HEK293 (cell line): ENCODE results near the gene PLCL1.

Source experiments
- CTCF ChIA-PET: fragments of 350-600 bp; formaldehyde crosslinking; extraction: SDS; loops from one replicate; lab custom pipeline; 2021; ENCODE audit warnings: antibody characterized with exemption; lab: Yijun Ruan, JAX
- POLR2A ChIA-PET: fragments of 300-600 bp; formaldehyde crosslinking; extraction: SDS; loops from one replicate; lab custom pipeline; 2020; ENCODE audit warnings: antibody characterized with exemption, inconsistent platforms; lab: Yijun Ruan, JAX
- H3K27ac ChIP-seq: fragments of 200-500 bp; sonication (Bioruptor generic); 2 replicates; pipeline ENCODE4 v1.5.1; 2014; ENCODE audit warnings: low read depth, low read length, control low read depth, inconsistent platforms; ENCODE audit errors: extremely low read depth
- H3K36me3 ChIP-seq, 2 experiments: fragments of 200-500 bp in 1 of 2; sonication (Bioruptor generic) in 1 of 2; 1 replicate in 1 of 2; 2 replicates in 1 of 2; pipeline ENCODE4 v1.5.1; 2014 to 2017; ENCODE audit warnings: inconsistent platforms in 2 of 2, low read length in 2 of 2; ENCODE audit not compliant: control insufficient read depth in 2 of 2, insufficient read depth in 1 of 2
- H3K4me1 ChIP-seq: fragments of 200-500 bp; sonication (Bioruptor generic); 2 replicates; pipeline ENCODE4 v1.5.1; 2014; ENCODE audit warnings: mild to moderate bottlenecking, low read length, inconsistent platforms; ENCODE audit not compliant: control insufficient read depth, insufficient read depth
- H3K4me3 ChIP-seq: 2 replicates; pipeline ENCODE4 v1.5.1; 2011; ENCODE audit warnings: low read depth, mild to moderate bottlenecking, control low read depth, low read length, moderate library complexity
- H3K9me3 ChIP-seq: fragments of 200-500 bp; sonication (Bioruptor generic); 2 replicates; pipeline ENCODE4 v1.5.1; 2014; ENCODE audit warnings: low read depth, low read length, inconsistent platforms; ENCODE audit not compliant: control insufficient read depth, insufficient read depth
- AEBP2 ChIP-seq: fragments of 450-650 bp; formaldehyde crosslinking; IDR thresholded peaks from 2 replicates; pipeline ENCODE4 v1.5.1; 2016; ENCODE audit warnings: missing biosample characterization, missing genetic modification characterization, borderline replicate concordance
- BCL6B ChIP-seq: fragments of 450-650 bp; formaldehyde crosslinking; IDR thresholded peaks from 2 replicates; pipeline ENCODE4 v1.5.1; 2017; ENCODE audit warnings: missing biosample characterization, missing genetic modification characterization
- HOXA7 ChIP-seq: sonication (generic); formaldehyde crosslinking; IDR thresholded peaks from 2 replicates; pipeline ENCODE4 v1.8.1; 2022; ENCODE audit warnings: missing genetic modification reagents, borderline replicate concordance
- KLF8 ChIP-seq: fragments of 450-650 bp; formaldehyde crosslinking; IDR thresholded peaks from 2 replicates; pipeline ENCODE4 v1.5.1; 2016; ENCODE audit warnings: missing biosample characterization, missing genetic modification characterization
- SP3 ChIP-seq: fragments of 450-650 bp; formaldehyde crosslinking; IDR thresholded peaks from 2 replicates; pipeline ENCODE4 v1.5.1; 2016; ENCODE audit warnings: missing biosample characterization, missing genetic modification characterization
- YY1 ChIP-seq: fragments of 450-650 bp; formaldehyde crosslinking; IDR thresholded peaks from 2 replicates; pipeline ENCODE4 v1.5.1; 2018; ENCODE audit warnings: missing biosample characterization, missing genetic modification characterization
- ZBTB1 ChIP-seq: fragments of 450-650 bp; formaldehyde crosslinking; IDR thresholded peaks from 2 replicates; pipeline ENCODE4 v1.5.1; 2016; ENCODE audit warnings: missing biosample characterization, missing genetic modification characterization
- ZBTB10 ChIP-seq: fragments of 450-650 bp; formaldehyde crosslinking; IDR thresholded peaks from 2 replicates; pipeline ENCODE4 v1.5.1; 2016; ENCODE audit warnings: missing biosample characterization, missing genetic modification characterization
- ZBTB11 ChIP-seq: fragments of 450-650 bp; formaldehyde crosslinking; conservative IDR thresholded peaks from 2 replicates; pipeline ENCODE4 v1.5.1; 2016; ENCODE audit warnings: low read depth, missing biosample characterization, missing genetic modification characterization
- ZNF114 ChIP-seq: fragments of 450-650 bp; formaldehyde crosslinking; IDR thresholded peaks from 2 replicates; pipeline ENCODE4 v1.5.0; 2017; ENCODE audit warnings: missing biosample characterization, missing genetic modification characterization
- ZNF146 ChIP-seq: fragments of 450-650 bp; formaldehyde crosslinking; IDR thresholded peaks from 2 replicates; pipeline ENCODE4 v1.5.1; 2016; ENCODE audit warnings: missing biosample characterization, missing genetic modification characterization
- ZNF16 ChIP-seq: fragments of 450-650 bp; formaldehyde crosslinking; IDR thresholded peaks from 2 replicates; pipeline ENCODE4 v1.5.1; 2016; ENCODE audit warnings: low read depth, missing biosample characterization, missing genetic modification characterization
- ZNF202 ChIP-seq: fragments of 450-650 bp; formaldehyde crosslinking; IDR thresholded peaks from 2 replicates; pipeline ENCODE4 v1.5.1; 2016; ENCODE audit warnings: missing biosample characterization, missing genetic modification characterization, borderline replicate concordance
- ZNF350 ChIP-seq: fragments of 450-650 bp; formaldehyde crosslinking; IDR thresholded peaks from 2 replicates; pipeline ENCODE4 v1.5.0; 2017; ENCODE audit warnings: missing biosample characterization, mild to moderate bottlenecking, missing genetic modification characterization
- ZNF48 ChIP-seq: fragments of 450-650 bp; formaldehyde crosslinking; IDR thresholded peaks from 2 replicates; pipeline ENCODE4 v1.5.1; 2016; ENCODE audit warnings: missing biosample characterization, missing genetic modification characterization
- ZNF510 ChIP-seq: fragments of 450-650 bp; formaldehyde crosslinking; IDR thresholded peaks from 2 replicates; pipeline ENCODE4 v1.5.1; 2018; ENCODE audit warnings: mild to moderate bottlenecking, missing genetic modification characterization, missing biosample characterization; ENCODE audit not compliant: insufficient replicate concordance
- ZNF514 ChIP-seq: fragments of 450-650 bp; formaldehyde crosslinking; IDR thresholded peaks from 2 replicates; pipeline ENCODE4 v1.5.1; 2016; ENCODE audit warnings: missing biosample characterization, missing genetic modification characterization
- ZNF530 ChIP-seq: fragments of 450-650 bp; formaldehyde crosslinking; IDR thresholded peaks from 2 replicates; pipeline ENCODE4 v1.5.1; 2016; ENCODE audit warnings: low read depth, missing biosample characterization, missing genetic modification characterization
- ZNF549 ChIP-seq: fragments of 450-650 bp; IDR thresholded peaks from 2 replicates; pipeline ENCODE4 v1.5.1; 2018; ENCODE audit warnings: missing biosample characterization, missing genetic modification characterization, mild to moderate bottlenecking, inconsistent platforms, moderate library complexity
- ZNF560 ChIP-seq: fragments of 450-650 bp; formaldehyde crosslinking; IDR thresholded peaks from 2 replicates; pipeline ENCODE4 v1.5.1; 2017; ENCODE audit warnings: missing biosample characterization, missing genetic modification characterization, borderline replicate concordance
- ZNF561 ChIP-seq: fragments of 450-650 bp; IDR thresholded peaks from 2 replicates; pipeline ENCODE4 v1.5.1; 2018; ENCODE audit warnings: missing biosample characterization, missing genetic modification characterization, borderline replicate concordance
- ZNF621 ChIP-seq: fragments of 450-650 bp; formaldehyde crosslinking; IDR thresholded peaks from 2 replicates; pipeline ENCODE4 v1.5.1; 2017; ENCODE audit warnings: missing biosample characterization, missing genetic modification characterization
- ZNF623 ChIP-seq: fragments of 450-650 bp; formaldehyde crosslinking; IDR thresholded peaks from 2 replicates; pipeline ENCODE4 v1.5.1; 2016; ENCODE audit warnings: missing biosample characterization, missing genetic modification characterization
- ZNF791 ChIP-seq: fragments of 450-650 bp; formaldehyde crosslinking; IDR thresholded peaks from 2 replicates; pipeline ENCODE4 v1.5.1; 2016; ENCODE audit warnings: missing biosample characterization, missing genetic modification characterization
- ZSCAN30 ChIP-seq: fragments of 450-650 bp; IDR thresholded peaks from 2 replicates; pipeline ENCODE4 v1.5.1; 2018; ENCODE audit warnings: missing biosample characterization, mild to moderate bottlenecking, missing genetic modification characterization, moderate library complexity

Gene PLCL1

GRCh38 chr2:197978971-197979370, 174.6 kb downstream of the PLCL1 start:
- ChIA-PET CTCF (no interaction called here), POLR2A (no interaction called here)
- H3K36me3 ChIP-seq = no peaks in the 10 kb centered on the region; a peak in 1 of 3 replicates
- TF ChIP-seq ZNF560 (tag by site-specific recombination) = no peak
- no peak for TF ChIP-seq ZBTB11 (tag by site-specific recombination)
- TF ChIP-seq ZBTB10 (tag by site-specific recombination) = no peak
- no peak for TF ChIP-seq ZNF791 (tag by site-specific recombination)
- TF ChIP-seq AEBP2 (tag by site-specific recombination) = no peak
- no peak for TF ChIP-seq ZNF530 (tag by site-specific recombination)
- TF ChIP-seq ZNF621 (tag by site-specific recombination) = no peak
- TF ChIP-seq ZNF16 (tag by site-specific recombination) = no peak
- no peak for TF ChIP-seq KLF8 (tag by site-specific recombination)
- no peak for TF ChIP-seq YY1
- TF ChIP-seq ZNF114 (tag by site-specific recombination) = no peak
- TF ChIP-seq HOXA7 = no peak
- TF ChIP-seq ZNF510 = no peak
- no peak for TF ChIP-seq ZNF561
- TF ChIP-seq ZBTB1 (tag by site-specific recombination) = no peak
- TF ChIP-seq ZSCAN30 = no peak
- no peak for TF ChIP-seq ZNF623
- no peak for TF ChIP-seq ZNF514 (tag by site-specific recombination)
- TF ChIP-seq, all 188 proteins: peak for 0
- H3K27ac ChIP-seq = no peak overlapping the region
- no peaks in the 10 kb centered on the region for H3K4me1 ChIP-seq
- no peak overlapping the region for H3K4me3 ChIP-seq
- H3K9me3 ChIP-seq = no peaks in the 10 kb centered on the region

GRCh38 chr2:197982565-197982964, 178.2 kb downstream of the PLCL1 start:
- Histone ChIP-seq H3K4me3 (no peak overlapping the region), H3K4me1 (no peaks in the 10 kb centered on the region), H3K36me3 (no peaks in the 10 kb centered on the region; a peak in 1 of 3 replicates), H3K27ac (no peak overlapping the region), H3K9me3 (no peaks in the 10 kb centered on the region)
- POLR2A ChIA-PET = no interaction called here
- CTCF ChIA-PET = interaction anchor here (0.6 kb wide), 1 partner anchor 789 kb away, joined by 4 read pairs; no protein-coding TSS in a partner anchor
- TF ChIP-seq ZNF561 = no peak
- TF ChIP-seq BCL6B (tag by site-specific recombination) = no peak
- no peak for TF ChIP-seq ZNF202 (tag by site-specific recombination)
- TF ChIP-seq ZNF621 (tag by site-specific recombination) = no peak
- TF ChIP-seq ZNF549 = no peak
- no peak for TF ChIP-seq ZBTB1 (tag by site-specific recombination)
- no peak for TF ChIP-seq ZNF350
- no peak for TF ChIP-seq ZNF146 (tag by site-specific recombination)
- no peak for TF ChIP-seq SP3
- no peak for TF ChIP-seq ZNF48
